ENCODE measurements around the gene ITGB4. TPM values are rescaled to one million over a fixed set of nuclear protein-coding genes. Genes with fewer than 3 reads are reported as not detected.

ITGB4 gene
- total RNA-seq, 1 experiment from 2014 or later, result 0.19 TPM

DNA sequence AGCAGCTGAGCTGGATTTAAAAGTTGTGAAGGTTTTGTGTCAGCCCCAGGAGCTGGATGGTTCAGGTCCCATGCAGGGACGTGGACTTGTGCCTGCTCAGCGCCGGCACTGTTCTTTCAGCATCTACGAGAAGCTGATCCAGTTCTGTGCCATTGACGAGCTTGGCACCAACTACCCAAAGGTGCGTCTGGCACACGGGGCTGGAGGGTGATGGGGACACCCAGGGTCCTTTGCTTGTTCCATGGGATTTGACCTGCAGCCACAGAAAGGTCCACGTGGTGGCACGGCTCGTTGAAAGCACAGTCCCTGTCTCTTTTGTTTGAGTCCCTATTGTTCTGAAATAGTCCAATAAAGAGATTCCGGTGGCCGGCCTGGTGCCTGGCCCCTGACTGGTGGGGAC is 18.1 kb upstream of the ITGB4 start:
- no peak overlapping the region for H3K4me2 ChIP-seq (ENCODE audit: low read depth, low read length, poor library complexity, severe bottlenecking)
- no peak overlapping the region for H3K9ac ChIP-seq (ENCODE audit: low read length)
- H3K4me1 ChIP-seq (ENCODE audit: low read length), result no peaks in the 10 kb centered on the region
- no peaks in the 10 kb centered on the region for H4K20me1 ChIP-seq (ENCODE audit: insufficient read depth, low read depth, low read length)
- no peaks in the 10 kb centered on the region for H3K79me2 ChIP-seq (ENCODE audit: low read length)
- peaks cover 6% of the 10 kb centered on the region for H3K36me3 ChIP-seq (ENCODE audit: insufficient read depth, low read length)
- H3K27me3 ChIP-seq (ENCODE audit: low read length), result no peaks in the 10 kb centered on the region
- no peak overlapping the region for H2AFZ ChIP-seq (ENCODE audit: low read length)
- no peak overlapping the region for H3K4me3 ChIP-seq (ENCODE audit: low read length)
- no peaks in the 10 kb centered on the region for H3K9me2 ChIP-seq (replicated peaks; ENCODE audit: insufficient read depth, low read length)
- no peak overlapping the region for H3K27ac ChIP-seq (ENCODE audit: low read length)
- no peaks in the 10 kb centered on the region for H3K9me3 ChIP-seq (ENCODE audit: low read length)
- no peak for DNase-seq

DNA sequence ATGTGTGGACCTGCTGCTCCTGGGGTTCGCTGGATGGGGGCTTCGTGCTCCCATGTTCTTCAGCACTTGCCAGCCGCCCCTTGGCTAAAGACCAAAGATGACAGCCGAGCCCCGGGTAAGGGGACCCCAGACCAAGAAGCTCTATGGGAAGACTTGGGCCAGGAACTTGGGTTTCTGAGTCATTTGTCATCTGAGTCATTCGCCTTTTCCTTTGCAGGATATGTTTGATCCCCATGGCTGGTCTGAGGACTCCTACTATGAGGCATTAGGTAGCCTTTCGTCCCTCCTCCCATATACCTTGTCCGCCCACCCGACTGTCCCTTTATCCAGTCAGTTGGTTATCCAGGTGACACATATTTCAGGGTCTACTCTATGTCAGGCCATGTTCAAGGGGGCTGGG is 17.7 kb upstream of the ITGB4 start:
- H3K79me2 ChIP-seq (ENCODE audit: low read length), result no peaks in the 10 kb centered on the region

DNA sequence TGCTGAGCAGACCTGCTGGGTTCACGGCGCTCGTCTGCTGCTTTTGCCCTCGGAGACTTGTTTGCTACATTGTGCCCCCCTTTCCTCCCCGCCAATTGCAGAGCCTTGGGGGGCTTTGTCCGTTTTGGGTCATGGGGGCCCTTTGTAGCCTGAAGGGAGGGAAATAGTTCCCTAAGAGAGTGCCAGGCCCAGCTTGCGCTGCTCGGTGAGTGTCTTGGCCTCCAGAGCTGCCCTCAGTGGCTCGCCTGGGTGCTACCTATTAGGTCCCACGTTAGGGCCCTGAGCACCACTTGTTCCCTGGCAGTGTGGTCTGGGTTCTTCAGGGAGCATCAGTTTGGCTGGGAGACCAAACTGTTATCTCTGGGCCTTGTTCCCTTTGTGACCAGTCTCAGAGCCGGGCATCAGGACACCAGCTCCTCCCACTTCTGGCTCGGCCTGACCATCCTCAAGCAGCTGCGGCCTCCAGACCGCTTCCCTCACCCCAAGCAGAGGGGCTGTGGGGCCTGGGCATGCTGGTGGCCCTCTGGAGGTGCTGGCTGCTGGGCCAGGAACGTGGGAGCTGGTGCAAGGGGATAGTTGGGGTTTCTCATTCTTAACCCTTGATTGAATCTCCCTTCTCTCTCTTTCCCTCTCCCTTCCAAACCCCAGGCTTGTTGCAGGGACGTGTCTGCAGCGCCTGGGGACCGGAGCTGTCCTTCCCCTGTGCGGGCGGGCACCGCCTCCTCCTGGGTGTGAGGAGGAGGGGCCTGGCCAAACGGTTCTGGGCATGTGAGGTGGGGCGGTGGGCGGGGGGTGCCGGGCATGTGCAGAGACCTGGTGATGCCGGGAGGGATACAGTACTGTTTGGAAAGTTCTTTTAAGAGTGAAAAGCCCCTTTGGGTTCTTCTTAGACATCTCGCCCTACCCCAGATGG is 16.0 kb upstream of the ITGB4 start:
- Histone ChIP-seq H3K4me3 (ENCODE audit: low read length) (no peak overlapping the region), H4K20me1 (ENCODE audit: insufficient read depth, low read depth, low read length) (no peaks in the 10 kb centered on the region), H3K9ac (ENCODE audit: low read length) (no peak overlapping the region), H3K9me3 (ENCODE audit: low read length) (no peaks in the 10 kb centered on the region), H3K36me3 (ENCODE audit: insufficient read depth, low read length) (peaks cover 6% of the 10 kb centered on the region), H3K4me1 (ENCODE audit: low read length) (no peaks in the 10 kb centered on the region), H3K9me2 (replicated peaks; ENCODE audit: insufficient read depth, low read length) (no peaks in the 10 kb centered on the region), H3K27me3 (ENCODE audit: low read length) (no peaks in the 10 kb centered on the region), H3K27ac (ENCODE audit: low read length) (no peak overlapping the region), H2AFZ (ENCODE audit: low read length) (no peak overlapping the region), H3K4me2 (ENCODE audit: low read depth, low read length, poor library complexity, severe bottlenecking) (no peak overlapping the region), H3K79me2 (ENCODE audit: low read length) (no peaks in the 10 kb centered on the region)
- DNase-seq, result no peak

More for the DNA sequence above, 17.7 kb upstream of the ITGB4 start:
- Histone ChIP-seq H3K36me3 (ENCODE audit: insufficient read depth, low read length) (peaks cover 6% of the 10 kb centered on the region), H3K9ac (ENCODE audit: low read length) (no peak overlapping the region), H3K27ac (ENCODE audit: low read length) (no peak overlapping the region), H3K4me3 (ENCODE audit: low read length) (no peak overlapping the region), H3K4me1 (ENCODE audit: low read length) (no peaks in the 10 kb centered on the region), H3K9me2 (replicated peaks; ENCODE audit: insufficient read depth, low read length) (no peaks in the 10 kb centered on the region), H3K4me2 (ENCODE audit: low read depth, low read length, poor library complexity, severe bottlenecking) (no peak overlapping the region), H3K9me3 (ENCODE audit: low read length) (no peaks in the 10 kb centered on the region), H3K27me3 (ENCODE audit: low read length) (no peaks in the 10 kb centered on the region), H4K20me1 (ENCODE audit: insufficient read depth, low read depth, low read length) (no peaks in the 10 kb centered on the region), H2AFZ (ENCODE audit: low read length) (no peak overlapping the region)
- DNase-seq, result no peak

DNA sequence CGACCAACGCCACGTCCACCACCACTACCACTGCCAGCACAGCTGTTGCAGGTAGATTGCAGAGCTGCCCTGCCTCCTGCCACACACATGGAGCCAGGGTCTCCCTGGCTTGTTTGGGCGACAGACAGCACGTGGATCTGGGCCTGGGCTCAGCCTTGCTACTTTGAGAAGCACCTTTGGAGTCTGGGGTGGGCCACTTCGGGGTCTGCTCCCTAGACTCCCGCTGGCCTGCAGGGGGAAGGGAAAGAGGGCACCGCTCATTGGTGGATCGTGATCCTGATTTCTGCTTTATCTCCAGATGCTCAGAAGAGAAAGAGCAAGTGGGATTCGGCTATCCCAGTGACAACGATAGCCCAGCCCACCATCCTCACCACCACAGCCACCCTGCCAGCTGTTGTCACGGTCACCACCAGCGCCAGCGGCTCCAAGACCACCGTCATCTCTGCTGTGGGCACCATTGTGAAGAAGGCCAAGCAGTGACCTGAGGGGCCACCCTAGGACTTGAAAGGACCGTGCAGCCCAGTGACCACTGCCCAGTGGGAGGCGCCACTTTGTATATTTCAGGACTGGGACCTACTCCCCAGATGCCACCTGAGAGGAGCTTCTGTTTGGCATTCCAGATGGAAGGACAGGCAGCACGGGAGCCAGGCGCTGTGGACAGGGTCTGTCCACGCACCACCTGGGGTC is 15.1 kb upstream of the ITGB4 start:
- Histone ChIP-seq H3K4me2 (ENCODE audit: low read depth, low read length, poor library complexity, severe bottlenecking) (no peak overlapping the region), H3K9me2 (replicated peaks; ENCODE audit: insufficient read depth, low read length) (no peaks in the 10 kb centered on the region), H3K36me3 (ENCODE audit: insufficient read depth, low read length) (no peaks in the 10 kb centered on the region; the same call in none of the 2 replicates), H3K9me3 (ENCODE audit: low read length) (no peaks in the 10 kb centered on the region), H3K4me1 (ENCODE audit: low read length) (no peaks in the 10 kb centered on the region), H3K4me3 (ENCODE audit: low read length) (no peak overlapping the region), H3K27ac (ENCODE audit: low read length) (no peak overlapping the region), H3K27me3 (ENCODE audit: low read length) (no peaks in the 10 kb centered on the region), H2AFZ (ENCODE audit: low read length) (no peak overlapping the region), H3K79me2 (ENCODE audit: low read length) (no peaks in the 10 kb centered on the region), H3K9ac (ENCODE audit: low read length) (no peak overlapping the region), H4K20me1 (ENCODE audit: insufficient read depth, low read depth, low read length) (no peaks in the 10 kb centered on the region)
- no peak for DNase-seq

DNA sequence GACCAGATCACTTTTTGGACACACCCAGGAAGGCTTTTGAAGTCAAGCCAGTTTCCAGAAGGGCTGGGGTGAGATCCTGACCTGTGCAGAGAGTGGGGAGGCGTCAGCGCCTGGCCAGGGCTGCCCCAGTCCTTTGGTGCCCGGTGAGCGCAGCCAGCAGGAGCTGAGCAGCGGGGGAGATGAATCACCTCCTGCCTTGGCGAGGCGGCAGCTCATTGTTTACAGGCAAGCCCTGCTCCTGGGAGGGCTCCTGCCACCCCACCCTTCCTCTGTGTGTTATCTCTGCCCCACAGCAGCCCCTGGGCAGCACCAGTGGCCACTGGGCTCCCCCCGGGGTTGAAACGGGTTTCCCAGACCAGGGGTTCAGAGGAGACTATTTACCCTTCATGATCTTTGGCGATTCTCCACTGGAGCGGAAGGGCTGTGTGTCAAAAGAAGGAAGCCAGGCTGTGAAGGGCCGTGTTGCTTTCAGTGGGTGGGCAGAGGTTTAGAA is 14.1 kb upstream of the ITGB4 start:
- Histone ChIP-seq H3K9me3 (ENCODE audit: low read length) (no peaks in the 10 kb centered on the region), H3K4me2 (ENCODE audit: low read depth, low read length, poor library complexity, severe bottlenecking) (no peak overlapping the region), H2AFZ (ENCODE audit: low read length) (no peak overlapping the region), H3K27ac (ENCODE audit: low read length) (no peak overlapping the region), H4K20me1 (ENCODE audit: insufficient read depth, low read depth, low read length) (no peaks in the 10 kb centered on the region), H3K36me3 (ENCODE audit: insufficient read depth, low read length) (no peaks in the 10 kb centered on the region; the same call in none of the 2 replicates), H3K9ac (ENCODE audit: low read length) (no peak overlapping the region), H3K79me2 (ENCODE audit: low read length) (no peaks in the 10 kb centered on the region), H3K9me2 (replicated peaks; ENCODE audit: insufficient read depth, low read length) (no peaks in the 10 kb centered on the region), H3K4me1 (ENCODE audit: low read length) (no peaks in the 10 kb centered on the region), H3K4me3 (ENCODE audit: low read length) (no peak overlapping the region), H3K27me3 (ENCODE audit: low read length) (no peaks in the 10 kb centered on the region)
- DNase-seq, result no peak

DNA sequence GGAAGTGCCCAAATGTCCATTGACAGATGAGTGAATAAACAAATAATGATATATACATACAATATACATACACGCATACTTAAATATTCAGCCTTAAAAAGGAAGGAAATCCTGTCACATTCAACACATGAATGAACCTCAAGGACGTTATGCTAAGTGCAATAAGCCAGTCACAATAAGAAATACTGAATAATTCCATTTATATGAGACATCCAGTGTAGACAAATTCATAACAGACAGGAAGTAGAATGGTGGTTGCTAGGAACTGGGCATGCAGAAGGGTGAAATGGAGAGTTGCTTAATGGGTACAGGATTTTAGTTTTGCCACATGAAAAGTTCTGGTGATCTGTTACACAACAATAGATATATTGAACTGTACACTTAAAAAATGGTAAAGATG is 8.8 kb upstream of the ITGB4 start:
- H3K27me3 ChIP-seq (ENCODE audit: low read length), result no peaks in the 10 kb centered on the region
- H3K4me1 ChIP-seq (ENCODE audit: low read length), result no peaks in the 10 kb centered on the region
- H3K4me3 ChIP-seq (ENCODE audit: low read length), result no peak overlapping the region
- H2AFZ ChIP-seq (ENCODE audit: low read length), result no peak overlapping the region
- no peaks in the 10 kb centered on the region for H3K9me2 ChIP-seq (replicated peaks; ENCODE audit: insufficient read depth, low read length)
- H3K9ac ChIP-seq (ENCODE audit: low read length), result no peak overlapping the region
- no peaks in the 10 kb centered on the region for H3K9me3 ChIP-seq (ENCODE audit: low read length)
- H4K20me1 ChIP-seq (ENCODE audit: insufficient read depth, low read depth, low read length), result no peaks in the 10 kb centered on the region
- H3K4me2 ChIP-seq (ENCODE audit: low read depth, low read length, poor library complexity, severe bottlenecking), result no peak overlapping the region
- no peak for DNase-seq
- H3K27ac ChIP-seq (ENCODE audit: low read length), result no peak overlapping the region
- no peaks in the 10 kb centered on the region for H3K36me3 ChIP-seq (ENCODE audit: insufficient read depth, low read length)
- no peaks in the 10 kb centered on the region for H3K79me2 ChIP-seq (ENCODE audit: low read length)

DNA sequence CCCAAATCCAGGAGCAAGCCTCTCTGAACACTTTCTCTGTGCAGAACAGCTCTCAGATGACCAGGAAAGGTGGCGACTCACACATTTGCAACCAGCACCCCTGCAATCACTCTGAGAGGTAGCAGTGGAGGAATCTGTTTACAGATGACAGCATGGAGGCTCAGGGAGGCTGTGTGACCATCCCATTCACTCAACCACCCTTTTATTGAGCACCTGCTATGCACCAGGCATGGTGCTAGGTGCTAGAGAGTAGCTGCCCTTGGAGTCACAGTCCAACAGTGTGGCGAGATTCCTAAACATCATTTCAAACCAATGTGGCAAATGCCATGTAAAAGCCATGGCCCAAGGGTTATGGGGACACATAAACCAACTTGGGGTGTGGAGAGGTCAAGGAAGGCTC is 1.5 kb upstream of the ITGB4 start:
- H3K9ac ChIP-seq (ENCODE audit: low read length), result no peak overlapping the region
- no peaks in the 10 kb centered on the region for H3K9me2 ChIP-seq (replicated peaks; ENCODE audit: insufficient read depth, low read length)
- no peak overlapping the region for H3K4me3 ChIP-seq (ENCODE audit: low read length)
- no peaks in the 10 kb centered on the region for H3K4me1 ChIP-seq (ENCODE audit: low read length)
- no peaks in the 10 kb centered on the region for H3K36me3 ChIP-seq (ENCODE audit: insufficient read depth, low read length)
- no peaks in the 10 kb centered on the region for H3K79me2 ChIP-seq (ENCODE audit: low read length)
- H4K20me1 ChIP-seq (ENCODE audit: insufficient read depth, low read depth, low read length), result no peaks in the 10 kb centered on the region
- no peaks in the 10 kb centered on the region for H3K27me3 ChIP-seq (ENCODE audit: low read length)
- no peak overlapping the region for H2AFZ ChIP-seq (ENCODE audit: low read length)
- no peak for DNase-seq
- no peak overlapping the region for H3K27ac ChIP-seq (ENCODE audit: low read length)
- no peak overlapping the region for H3K4me2 ChIP-seq (ENCODE audit: low read depth, low read length, poor library complexity, severe bottlenecking)
- H3K9me3 ChIP-seq (ENCODE audit: low read length), result no peaks in the 10 kb centered on the region

DNA sequence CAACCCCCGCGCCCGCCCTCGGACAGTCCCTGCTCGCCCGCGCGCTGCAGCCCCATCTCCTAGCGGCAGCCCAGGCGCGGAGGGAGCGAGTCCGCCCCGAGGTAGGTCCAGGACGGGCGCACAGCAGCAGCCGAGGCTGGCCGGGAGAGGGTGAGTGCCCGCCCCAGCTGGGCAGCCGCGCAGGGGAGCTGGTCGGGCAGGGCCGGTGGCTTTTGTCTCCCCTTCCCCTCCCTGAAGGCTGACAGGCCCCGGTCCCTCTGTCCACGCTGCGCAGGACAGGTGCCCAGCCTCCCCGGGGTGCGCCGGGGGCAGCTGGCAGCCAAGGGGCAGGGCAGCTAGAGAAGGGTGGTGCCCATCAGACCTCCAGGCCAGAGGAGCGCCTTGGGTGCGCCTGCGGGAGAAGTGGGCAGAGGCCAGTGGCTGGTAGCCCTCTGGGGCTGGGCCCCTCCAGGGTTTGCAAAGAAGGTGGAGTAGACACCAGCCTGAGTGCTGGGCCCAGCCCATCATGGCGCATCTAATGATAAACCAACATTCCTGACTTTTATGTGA is 278 bp downstream of the ITGB4 start:
- Histone ChIP-seq H4K20me1 (ENCODE audit: insufficient read depth, low read depth, low read length) (no peaks in the 10 kb centered on the region), H2AFZ (ENCODE audit: low read length) (no peak overlapping the region), H3K4me3 (ENCODE audit: low read length) (no peak overlapping the region), H3K9ac (ENCODE audit: low read length) (no peak overlapping the region), H3K36me3 (ENCODE audit: insufficient read depth, low read length) (no peaks in the 10 kb centered on the region), H3K79me2 (ENCODE audit: low read length) (no peaks in the 10 kb centered on the region), H3K9me2 (replicated peaks; ENCODE audit: insufficient read depth, low read length) (no peaks in the 10 kb centered on the region), H3K4me1 (ENCODE audit: low read length) (no peaks in the 10 kb centered on the region), H3K9me3 (ENCODE audit: low read length) (no peaks in the 10 kb centered on the region), H3K27me3 (ENCODE audit: low read length) (no peaks in the 10 kb centered on the region), H3K27ac (ENCODE audit: low read length) (no peak overlapping the region), H3K4me2 (ENCODE audit: low read depth, low read length, poor library complexity, severe bottlenecking) (no peak overlapping the region)
- no peak for DNase-seq

Measured in Karpas-422 (cell line).